GM18519 (cell line): ENCODE data around the gene DOCK11.
"Not testable (repeated sequence)": the region's sequence is repeated elsewhere in the genome, so short reads cannot be mapped to it uniquely, and the experiment has no call there.

ENCODE experiments used
- ATAC-seq: cut with Tn5 transposase; IDR thresholded peaks from one replicate; pipeline ENCODE4 v1.9.1; 2021; ENCODE audit warnings: mild to moderate bottlenecking, moderate library complexity; ENCODE audit not compliant: unreplicated experiment, low FRiP score

DOCK11 gene

GRCh38 chrX:118677318-118677717 lies 181.7 kb downstream of the DOCK11 start:
- no peak for ATAC-seq

- ATAC-seq = no peak
Measured at GRCh38 chrX:118679290-118679689, 183.7 kb downstream of the DOCK11 start.

GRCh38 chrX:118682258-118683014 lies 186.8 kb downstream of the DOCK11 start:
- ATAC-seq = no peak

GRCh38 chrX:118685393-118685792 lies 189.8 kb downstream of the DOCK11 start:
- ATAC-seq = no peak

- no peak for ATAC-seq
Measured at GRCh38 chrX:118688935-118689334, 193.3 kb downstream of the DOCK11 start.

- no peak for ATAC-seq
Measured at GRCh38 chrX:118693843-118694242, 198.2 kb downstream of the DOCK11 start.

- ATAC-seq = no peak
Measured at GRCh38 chrX:118694638-118695037, 199.0 kb downstream of the DOCK11 start.

- ATAC-seq = no peak
Measured at GRCh38 chrX:118698516-118699170, 203.0 kb downstream of the DOCK11 start.

GRCh38 chrX:118702741-118703140 lies 207.1 kb downstream of the DOCK11 start:
- no peak for ATAC-seq

- no peak for ATAC-seq
Measured at GRCh38 chrX:118706681-118707080, 211.1 kb downstream of the DOCK11 start.

GRCh38 chrX:118714521-118714920 lies 218.9 kb downstream of the DOCK11 start:
- ATAC-seq = no peak

- not testable (repeated sequence) for ATAC-seq
Measured at GRCh38 chrX:118715917-118716316, 220.3 kb downstream of the DOCK11 start.

GRCh38 chrX:118716833-118717232 lies 221.2 kb downstream of the DOCK11 start:
- ATAC-seq = not testable (repeated sequence)

- ATAC-seq = no peak
Measured at GRCh38 chrX:118717678-118718391, 222.2 kb downstream of the DOCK11 start.

GRCh38 chrX:118718737-118719136 lies 223.1 kb downstream of the DOCK11 start:
- ATAC-seq = no peak

GRCh38 chrX:118720058-118720707 lies 224.6 kb downstream of the DOCK11 start:
- no peak for ATAC-seq

- no peak for ATAC-seq
Measured at GRCh38 chrX:118723376-118723775, 227.8 kb downstream of the DOCK11 start.

GRCh38 chrX:118724365-118724764 lies 228.8 kb downstream of the DOCK11 start:
- no peak for ATAC-seq

GRCh38 chrX:118724775-118725174 lies 229.2 kb downstream of the DOCK11 start:
- no peak for ATAC-seq

- ATAC-seq = no peak
Measured at GRCh38 chrX:118726396-118726795, 230.8 kb downstream of the DOCK11 start.
